Right lobe of liver (tissue), 6 donors: ENCODE data around the gene GABRG3. TPM values are rescaled to one million over a fixed set of nuclear protein-coding genes. Genes with fewer than 3 reads are reported as not detected.
A peak's percentile ranks its signal among the peaks of the same experiment; 100 is the strongest.

Experiments used
- ATAC-seq, 4 donors: fragments of 200-7000 bp; cut with Tn5 transposase; one replicate each; pipeline ENCODE4 v1.9.1; 2020; ENCODE audit warnings: mild to moderate bottlenecking in 4 of 4, moderate library complexity in 4 of 4
- DNase-seq, 3 donors: peaks; one replicate each; pipeline ENCODE4 v3.0.0-alpha.2; 2020
- H3K27ac ChIP-seq, 3 donors: fragments of 200-600 bp; one replicate each; pipeline ENCODE4 v1.8.0; 2022
- H3K27me3 ChIP-seq, 2 donors: fragments of 200-600 bp; one replicate each; pipeline ENCODE4 v1.8.0; 2022
- H3K36me3 ChIP-seq, 4 donors: fragments of 200-600 bp; sonication (generic) in 1 of 4; one replicate each; pipeline versions ENCODE4 v1.5.1 to v1.8.0; 2017 to 2022; ENCODE audit warnings: control low read depth in 1 of 4
- H3K4me1 ChIP-seq, 4 donors: fragments of 200-600 bp; sonication (generic) in 1 of 4; one replicate each; pipeline versions ENCODE4 v1.5.1 to v1.8.0; 2017 to 2022; ENCODE audit warnings: control low read depth in 1 of 4
- H3K4me3 ChIP-seq, 3 donors: fragments of 200-600 bp; one replicate each; pipeline ENCODE4 v1.8.0; 2022
- H3K9me3 ChIP-seq, 4 donors: fragments of 200-600 bp; sonication (generic) in 1 of 4; one replicate each; pipeline versions ENCODE4 v1.5.1 to v1.8.0; 2017 to 2022; ENCODE audit warnings: control low read depth in 1 of 4
- POLR2A ChIP-seq: fragments of 450-650 bp; IDR thresholded peaks from one replicate; pipeline ENCODE4 v1.6.1; 2017; ENCODE audit warnings: antibody characterized with exemption, mild to moderate bottlenecking
- WGBS: methylation state at CpG from one replicate; pipeline ENCODE4 v1.1.6; 2018; ENCODE audit warnings: low coverage, low lambda C conversion rate; ENCODE audit not compliant: insufficient coverage; ENCODE audit errors: missing lambda C conversion rate; 5-methylcytosine and 5-hydroxymethylcytosine counted together
- intact Hi-C, 2 donors: fragments of 100-400 bp; cut with DNase I; formaldehyde crosslinking; loops; one replicate each; pipeline versions ENCODE4 v1.11.2 to v1.14.1; 2022
- total RNA-seq, 6 experiments: library from RNA; depleted of rRNA in 2 of 6; stranded (reverse); fragments of >200 nt in 2 of 6; fragmentation: NEBNext Ultra II Directional in 3 of 6; extraction: Animal tissue kit (Norgen Biotek cat#: 25700) in 3 of 6; gene quantifications; one replicate each; pipeline versions ENCODE4 v1.1.0 to v1.2.4, GENCODE V29; 2016 to 2023
- TF ChIP-seq, protein P1 (sequence below), 4 donors: fragments of 200-600 bp in 3 of 4; fragments of 450-650 bp in 1 of 4; IDR thresholded peaks; one replicate each; pipeline versions ENCODE4 v1.5.1 to v1.8.0; 2016 to 2022; ENCODE audit warnings: antibody characterized with exemption in 4 of 4, mild to moderate bottlenecking in 2 of 4
- donor health status: DM: no; HTN: yes; CAD: no.
- donor health status: DM: no; HTN: no; CAD: no.
- donor health status: DM: no; HTN: no; CAD: no.
- donor health status: DM: no; HTN: yes; CAD: no.
- donor health status: DM: no; HTN: yes; CAD: no.

Gene GABRG3
- total RNA-seq, 6 experiments from 2014 or later, result 0.18 TPM; not detected in 5

DNA sequence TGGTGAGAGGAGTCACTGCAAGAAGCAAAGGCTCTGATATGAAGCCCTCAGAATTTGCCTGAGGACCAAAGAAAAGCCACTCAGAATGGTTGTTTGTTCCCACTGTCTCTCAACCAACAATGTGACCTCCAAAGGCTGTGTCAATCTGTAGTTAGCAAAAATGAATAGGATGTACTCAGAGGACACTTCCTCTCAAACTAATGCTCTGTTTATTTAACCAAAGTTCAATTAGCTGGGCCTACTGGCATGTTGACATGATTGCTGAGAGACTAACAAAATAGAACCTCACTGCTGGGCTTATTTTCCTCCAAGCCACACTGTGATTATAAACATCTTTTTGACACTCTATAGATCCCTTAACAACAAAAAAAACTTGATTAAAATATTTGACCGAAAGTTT is 605.6 kb downstream of the GABRG3 start:
- Histone ChIP-seq H3K27ac (no peak overlapping the region), H3K9me3 (no peaks in the 10 kb centered on the region), H3K36me3 (no peaks in the 10 kb centered on the region), H3K4me3 (no peak overlapping the region), H3K27me3 (no peaks in the 10 kb centered on the region), H3K4me1 (no peaks in the 10 kb centered on the region)
- TF ChIP-seq, protein P1, sequence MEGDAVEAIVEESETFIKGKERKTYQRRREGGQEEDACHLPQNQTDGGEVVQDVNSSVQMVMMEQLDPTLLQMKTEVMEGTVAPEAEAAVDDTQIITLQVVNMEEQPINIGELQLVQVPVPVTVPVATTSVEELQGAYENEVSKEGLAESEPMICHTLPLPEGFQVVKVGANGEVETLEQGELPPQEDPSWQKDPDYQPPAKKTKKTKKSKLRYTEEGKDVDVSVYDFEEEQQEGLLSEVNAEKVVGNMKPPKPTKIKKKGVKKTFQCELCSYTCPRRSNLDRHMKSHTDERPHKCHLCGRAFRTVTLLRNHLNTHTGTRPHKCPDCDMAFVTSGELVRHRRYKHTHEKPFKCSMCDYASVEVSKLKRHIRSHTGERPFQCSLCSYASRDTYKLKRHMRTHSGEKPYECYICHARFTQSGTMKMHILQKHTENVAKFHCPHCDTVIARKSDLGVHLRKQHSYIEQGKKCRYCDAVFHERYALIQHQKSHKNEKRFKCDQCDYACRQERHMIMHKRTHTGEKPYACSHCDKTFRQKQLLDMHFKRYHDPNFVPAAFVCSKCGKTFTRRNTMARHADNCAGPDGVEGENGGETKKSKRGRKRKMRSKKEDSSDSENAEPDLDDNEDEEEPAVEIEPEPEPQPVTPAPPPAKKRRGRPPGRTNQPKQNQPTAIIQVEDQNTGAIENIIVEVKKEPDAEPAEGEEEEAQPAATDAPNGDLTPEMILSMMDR (IDR thresholded peaks at IDR 0.05), result no peak
- 22% methylated on average over 1 of the region's 1 CpG for WGBS
- intact Hi-C loops, result no loop called here
- no peak for DNase-seq
- peak in 2 of 4 donors; percentile 38 to 65 for ATAC-seq

DNA sequence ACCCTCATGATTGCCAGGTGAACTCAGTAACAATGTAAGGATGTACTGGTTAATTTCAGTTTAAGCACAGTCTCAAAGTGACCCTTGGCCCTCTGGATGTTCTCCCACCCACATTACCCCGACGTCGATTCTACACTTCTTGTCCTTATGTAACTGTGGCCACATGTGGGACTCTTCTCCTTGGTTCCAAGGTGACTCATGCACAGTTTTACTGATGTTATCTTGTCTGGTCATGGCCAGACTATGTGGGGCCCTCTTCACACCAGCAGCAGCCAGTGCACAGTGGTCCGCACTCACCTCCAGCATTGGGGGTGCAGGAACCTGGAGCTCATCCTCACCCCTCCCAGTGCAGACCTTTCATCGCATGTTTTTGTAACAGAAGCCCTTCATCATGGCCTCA is 608.8 kb downstream of the GABRG3 start:
- no peak for DNase-seq

DNA sequence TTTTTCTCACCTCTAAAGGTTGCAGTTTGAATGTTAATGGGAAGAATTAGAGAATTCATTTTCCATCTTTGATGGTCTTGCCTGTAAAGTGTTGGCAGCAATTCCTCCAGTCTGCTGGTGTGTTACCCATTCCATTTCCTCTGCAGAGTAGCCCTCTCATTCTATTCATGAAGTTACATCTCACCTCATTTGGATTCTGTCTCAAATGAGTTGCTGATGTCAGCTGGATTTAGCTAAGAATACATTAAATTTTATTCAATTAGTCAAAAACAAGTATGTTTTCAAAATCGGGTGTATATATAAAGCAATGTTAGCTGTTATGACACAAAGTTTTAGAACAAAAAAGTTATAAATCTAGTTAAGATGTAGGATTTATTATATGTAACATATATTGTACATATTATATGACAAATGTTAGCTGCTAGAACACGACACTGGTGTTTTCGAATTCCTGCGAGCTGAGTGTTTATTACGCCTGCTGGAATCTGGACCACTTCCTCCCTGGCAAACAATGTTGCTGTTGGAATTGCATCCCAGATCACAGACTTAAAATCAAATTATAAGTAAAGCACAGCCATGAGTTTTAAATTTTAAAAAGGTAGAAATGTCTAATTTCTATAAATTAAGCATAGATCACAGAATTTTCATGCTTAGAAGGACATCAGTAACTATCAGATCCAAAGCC is 611.9 kb downstream of the GABRG3 start:
- TF ChIP-seq, protein P1 (IDR thresholded peaks at IDR 0.05), result no peak
- TF ChIP-seq POLR2A, result no peak
- Histone ChIP-seq H3K36me3 (no peaks in the 10 kb centered on the region), H3K4me1 (no peaks in the 10 kb centered on the region), H3K27me3 (no peaks in the 10 kb centered on the region), H3K4me3 (no peak overlapping the region), H3K27ac (no peak overlapping the region), H3K9me3 (no peaks in the 10 kb centered on the region)
- intact Hi-C loops, result no loop called here
- no peak for DNase-seq
- 47% methylated on average over 5 of the region's 5 CpGs for WGBS
- ATAC-seq, result no peak

More for the DNA sequence above, 608.8 kb downstream of the GABRG3 start:
- no peaks in the 10 kb centered on the region for H3K9me3 ChIP-seq
- intact Hi-C loops, result no loop called here
- no peaks in the 10 kb centered on the region for H3K36me3 ChIP-seq
- H3K4me1 ChIP-seq, result no peaks in the 10 kb centered on the region
- WGBS, result 73% methylated on average over 4 of the region's 5 CpGs
- TF ChIP-seq POLR2A, result no peak
- TF ChIP-seq, protein P1 (IDR thresholded peaks at IDR 0.05), result no peak
- ATAC-seq, result no peak
- no peaks in the 10 kb centered on the region for H3K27me3 ChIP-seq
- no peak overlapping the region for H3K4me3 ChIP-seq
- no peak overlapping the region for H3K27ac ChIP-seq

DNA sequence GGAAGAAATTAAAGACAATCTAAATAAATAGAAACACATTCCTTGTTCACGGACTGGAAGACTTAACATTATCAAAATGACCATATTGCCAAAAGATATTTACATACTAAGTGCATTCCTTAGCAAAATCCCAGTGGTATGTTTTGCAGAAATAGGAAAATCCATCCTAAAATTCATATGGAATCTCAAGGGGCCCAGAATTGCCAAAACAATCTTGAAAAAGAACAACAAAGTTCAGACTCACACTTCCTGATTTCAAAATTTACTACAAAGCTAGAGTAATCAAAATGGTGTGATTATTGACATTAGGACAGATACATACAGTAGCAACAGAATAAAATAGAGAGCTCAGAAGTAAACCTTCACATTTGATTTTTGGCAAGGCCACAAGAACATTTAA is 612.7 kb downstream of the GABRG3 start:
- WGBS, result 19% methylated on average over 1 of the region's 1 CpG
- Histone ChIP-seq H3K27ac (no peak overlapping the region), H3K9me3 (no peaks in the 10 kb centered on the region), H3K36me3 (no peaks in the 10 kb centered on the region), H3K27me3 (no peaks in the 10 kb centered on the region), H3K4me3 (no peak overlapping the region), H3K4me1 (no peaks in the 10 kb centered on the region)
- ATAC-seq, result no peak
- TF ChIP-seq, protein P1 (IDR thresholded peaks at IDR 0.05), result no peak
- no peak for TF ChIP-seq POLR2A
- no peak for DNase-seq
- intact Hi-C loops, result no loop called here
